ENCODE results near the gene EPHA5.
A peak's percentile ranks its signal among the peaks of the same experiment; 100 is the strongest.

The EPHA5 gene

DNA sequence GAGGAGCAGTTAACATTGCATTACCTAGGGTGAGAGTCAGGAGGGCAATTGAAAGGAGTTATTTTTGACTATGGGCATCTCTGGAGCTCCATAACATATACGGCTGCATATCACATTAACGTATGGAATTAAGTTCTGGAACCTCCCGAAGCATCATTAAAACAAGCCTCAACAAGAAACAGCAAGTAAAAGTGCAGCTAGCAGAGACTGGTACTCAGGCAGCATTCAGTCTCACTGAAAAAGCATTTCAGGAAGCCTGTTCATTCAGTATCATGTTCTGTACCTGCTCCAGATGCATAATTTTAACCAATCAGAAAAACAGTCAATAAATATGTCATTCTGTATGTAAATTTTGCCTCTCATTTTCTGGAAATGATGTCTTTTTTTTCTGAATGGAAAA lies 299.6 kb downstream of the EPHA5 start:
- TF ChIP-seq, protein P1, sequence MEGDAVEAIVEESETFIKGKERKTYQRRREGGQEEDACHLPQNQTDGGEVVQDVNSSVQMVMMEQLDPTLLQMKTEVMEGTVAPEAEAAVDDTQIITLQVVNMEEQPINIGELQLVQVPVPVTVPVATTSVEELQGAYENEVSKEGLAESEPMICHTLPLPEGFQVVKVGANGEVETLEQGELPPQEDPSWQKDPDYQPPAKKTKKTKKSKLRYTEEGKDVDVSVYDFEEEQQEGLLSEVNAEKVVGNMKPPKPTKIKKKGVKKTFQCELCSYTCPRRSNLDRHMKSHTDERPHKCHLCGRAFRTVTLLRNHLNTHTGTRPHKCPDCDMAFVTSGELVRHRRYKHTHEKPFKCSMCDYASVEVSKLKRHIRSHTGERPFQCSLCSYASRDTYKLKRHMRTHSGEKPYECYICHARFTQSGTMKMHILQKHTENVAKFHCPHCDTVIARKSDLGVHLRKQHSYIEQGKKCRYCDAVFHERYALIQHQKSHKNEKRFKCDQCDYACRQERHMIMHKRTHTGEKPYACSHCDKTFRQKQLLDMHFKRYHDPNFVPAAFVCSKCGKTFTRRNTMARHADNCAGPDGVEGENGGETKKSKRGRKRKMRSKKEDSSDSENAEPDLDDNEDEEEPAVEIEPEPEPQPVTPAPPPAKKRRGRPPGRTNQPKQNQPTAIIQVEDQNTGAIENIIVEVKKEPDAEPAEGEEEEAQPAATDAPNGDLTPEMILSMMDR (conservative IDR thresholded peaks at IDR 0.05; ENCODE audit: low read depth, low read length): no peak
- H3K4me3 ChIP-seq (ENCODE audit: low read depth, low read length): no peak overlapping the region
- DNase-seq (ENCODE audit: low read depth): no peak

- peak; percentile 13 for DNase-seq (ENCODE audit: low read depth)
- H3K4me3 ChIP-seq (ENCODE audit: low read depth, low read length): no peak overlapping the region
- TF ChIP-seq, protein P1 (conservative IDR thresholded peaks at IDR 0.05; ENCODE audit: low read depth, low read length): no peak
Observed at GRCh38 chr4:65367306-65367705, 303.0 kb downstream of the EPHA5 start.

GRCh38 chr4:65358914-65359313 lies 311.4 kb downstream of the EPHA5 start:
- TF ChIP-seq, protein P1 (conservative IDR thresholded peaks at IDR 0.05; ENCODE audit: low read depth, low read length): no peak
- no peak for DNase-seq (ENCODE audit: low read depth)
- no peak overlapping the region for H3K4me3 ChIP-seq (ENCODE audit: low read depth, low read length)

- DNase-seq (ENCODE audit: low read depth): no peak
- TF ChIP-seq, protein P1 (conservative IDR thresholded peaks at IDR 0.05; ENCODE audit: low read depth, low read length): no peak
- no peak overlapping the region for H3K4me3 ChIP-seq (ENCODE audit: low read depth, low read length)
Observed at GRCh38 chr4:65353098-65353497, 317.2 kb downstream of the EPHA5 start.

- TF ChIP-seq, protein P1 (conservative IDR thresholded peaks at IDR 0.05; ENCODE audit: low read depth, low read length): no peak
- DNase-seq (ENCODE audit: low read depth): peak; percentile 2
- no peak overlapping the region for H3K4me3 ChIP-seq (ENCODE audit: low read depth, low read length)
Observed at GRCh38 chr4:65344278-65344825, 325.9 kb downstream of the EPHA5 start.

DNA sequence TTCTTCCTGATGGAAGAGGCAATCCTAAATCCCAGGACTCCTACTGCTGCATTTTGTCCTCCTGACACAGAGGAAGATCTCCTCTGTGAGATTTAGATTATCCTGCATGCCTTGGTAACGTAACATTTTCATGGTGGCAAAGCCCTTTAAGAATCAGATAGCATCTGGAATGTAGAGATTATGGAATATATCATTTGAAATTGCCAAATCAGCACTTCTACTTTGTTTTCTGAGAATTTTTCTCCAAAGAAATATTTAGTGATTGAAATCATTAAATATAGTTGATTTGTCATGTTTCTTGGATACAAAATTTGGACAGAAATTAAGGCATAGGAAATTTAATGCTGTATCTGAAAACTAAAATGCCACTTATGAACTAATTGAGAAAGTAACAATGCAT lies 326.9 kb downstream of the EPHA5 start:
- H3K4me3 ChIP-seq (ENCODE audit: low read depth, low read length): no peak overlapping the region
- DNase-seq (ENCODE audit: low read depth): no peak
- TF ChIP-seq, protein P1 (conservative IDR thresholded peaks at IDR 0.05; ENCODE audit: low read depth, low read length): no peak

- no peak for DNase-seq (ENCODE audit: low read depth)
- H3K4me3 ChIP-seq (ENCODE audit: low read depth, low read length): no peak overlapping the region
- TF ChIP-seq, protein P1 (conservative IDR thresholded peaks at IDR 0.05; ENCODE audit: low read depth, low read length): no peak
Observed at GRCh38 chr4:65341557-65341956, 328.7 kb downstream of the EPHA5 start.
